WI38 (cell line): ENCODE data around the gene TENM4.

ENCODE experiments used
- H3K4me3 ChIP-seq: 2 replicates; pipeline ENCODE4 v1.5.1; 2011; ENCODE audit warnings: low read depth, mild to moderate bottlenecking, control low read depth, low read length
- CTCF ChIP-seq: IDR thresholded peaks from 2 replicates; pipeline ENCODE4 v1.5.1; 2012; ENCODE audit warnings: low read depth, mild to moderate bottlenecking, control low read depth, low read length

Gene TENM4

GRCh38 chr11:78825591-78826020 lies 615.2 kb downstream of the TENM4 start:
- no peak for TF ChIP-seq CTCF
- no peak overlapping the region for H3K4me3 ChIP-seq

- no peak for TF ChIP-seq CTCF
These were observed 617.2 kb downstream of the TENM4 start for GRCh38 chr11:78823588-78823987.

GRCh38 chr11:78822931-78823423 lies 617.9 kb downstream of the TENM4 start:
- no peak for TF ChIP-seq CTCF
- H3K4me3 ChIP-seq: no peak overlapping the region

More at GRCh38 chr11:78823588-78823987, 617.2 kb downstream of the TENM4 start:
- H3K4me3 ChIP-seq: no peak overlapping the region

- no peak for TF ChIP-seq CTCF
- H3K4me3 ChIP-seq: no peak overlapping the region
These were observed 619.2 kb downstream of the TENM4 start for GRCh38 chr11:78821371-78822306.

- TF ChIP-seq CTCF: no peak
- no peak overlapping the region for H3K4me3 ChIP-seq
These were observed 620.1 kb downstream of the TENM4 start for GRCh38 chr11:78820741-78821140.

GRCh38 chr11:78818201-78818600 lies 622.6 kb downstream of the TENM4 start:
- no peak for TF ChIP-seq CTCF

GRCh38 chr11:78815831-78816230 lies 625.0 kb downstream of the TENM4 start:
- TF ChIP-seq CTCF: no peak
- H3K4me3 ChIP-seq: no peak overlapping the region

More at GRCh38 chr11:78818201-78818600, 622.6 kb downstream of the TENM4 start:
- H3K4me3 ChIP-seq: no peak overlapping the region
